Muscle layer of colon (tissue), 2 donors: ENCODE data around the gene DET1.

ENCODE experiments used
- H3K27ac ChIP-seq: one replicate; pipeline ENCODE4 v1.7.0; 2013; ENCODE audit warnings: low read depth, mild to moderate bottlenecking, low read length, moderate library complexity
- H3K27me3 ChIP-seq, 2 donors: one replicate each; pipeline ENCODE4 v1.7.0; 2013; ENCODE audit warnings: low read length in 2 of 2, mild to moderate bottlenecking in 2 of 2; ENCODE audit not compliant: insufficient read depth in 2 of 2, control insufficient read depth in 1 of 2
- H3K36me3 ChIP-seq: one replicate; pipeline ENCODE4 v1.7.0; 2013; ENCODE audit warnings: mild to moderate bottlenecking, low read length; ENCODE audit not compliant: insufficient read depth
- H3K4me1 ChIP-seq: one replicate; pipeline ENCODE4 v1.7.0; 2013; ENCODE audit warnings: mild to moderate bottlenecking, low read length; ENCODE audit not compliant: insufficient read depth
- H3K4me3 ChIP-seq, 2 donors: one replicate each; pipeline ENCODE4 v1.7.0; 2013; ENCODE audit warnings: low read length in 2 of 2, low read depth in 1 of 2, mild to moderate bottlenecking in 1 of 2, moderate library complexity in 1 of 2
- H3K9ac ChIP-seq: one replicate; pipeline ENCODE4 v1.7.0; 2013; ENCODE audit warnings: low read length
- H3K9me3 ChIP-seq: one replicate; pipeline ENCODE4 v1.7.0; 2013; ENCODE audit warnings: mild to moderate bottlenecking, low read length
- donor health status: abdominal sarcoma.
- donor health status: Adenocarcinoma of cecum.

DET1 gene

GRCh38 chr15:88546248-88547129 lies at the start of gene DET1:
Gene DET1 (minus strand): TSS chr15:88546681. CDS start chr15:88531705, 14,976 bp downstream.
- no peaks in the 10 kb centered on the region for H3K36me3 ChIP-seq
- H3K27ac ChIP-seq: peak within 1 kb of the TSS; percentile 77
- H3K4me3 ChIP-seq: peak within 1 kb of the TSS; percentile 80 to 85
- peaks cover 28% of the 10 kb centered on the region for H3K4me1 ChIP-seq
- peak within 1 kb of the TSS; percentile 27 for H3K9ac ChIP-seq
- H3K9me3 ChIP-seq: no peaks in the 10 kb centered on the region
- no peaks in the 10 kb centered on the region for H3K27me3 ChIP-seq

GRCh38 chr15:88591384-88591783 lies 44.9 kb upstream of the DET1 start:
- Histone ChIP-seq H3K9me3 (no peaks in the 10 kb centered on the region), H3K9ac (no peak overlapping the region), H3K27ac (no peak overlapping the region), H3K4me1 (no peaks in the 10 kb centered on the region), H3K27me3 (no peaks in the 10 kb centered on the region), H3K4me3 (no peak overlapping the region), H3K36me3 (no peaks in the 10 kb centered on the region)

- Histone ChIP-seq H3K4me3 (no peak overlapping the region), H3K27ac (no peak overlapping the region), H3K36me3 (no peaks in the 10 kb centered on the region), H3K9me3 (no peaks in the 10 kb centered on the region), H3K4me1 (no peaks in the 10 kb centered on the region), H3K27me3 (no peaks in the 10 kb centered on the region), H3K9ac (no peak overlapping the region)
These were observed 44.3 kb upstream of the DET1 start for GRCh38 chr15:88590759-88591158.

- Histone ChIP-seq H3K9ac (no peak overlapping the region), H3K36me3 (no peaks in the 10 kb centered on the region), H3K27ac (no peak overlapping the region), H3K4me1 (no peaks in the 10 kb centered on the region), H3K27me3 (no peaks in the 10 kb centered on the region), H3K4me3 (no peak overlapping the region), H3K9me3 (no peaks in the 10 kb centered on the region)
These were observed 40.1 kb upstream of the DET1 start for GRCh38 chr15:88586401-88587162.

GRCh38 chr15:88580532-88580931 lies 34.1 kb upstream of the DET1 start:
- Histone ChIP-seq H3K4me1 (no peaks in the 10 kb centered on the region), H3K36me3 (no peaks in the 10 kb centered on the region), H3K9ac (no peak overlapping the region), H3K4me3 (no peak overlapping the region), H3K9me3 (no peaks in the 10 kb centered on the region), H3K27ac (no peak overlapping the region), H3K27me3 (no peaks in the 10 kb centered on the region)

- Histone ChIP-seq H3K9ac (no peak overlapping the region), H3K4me1 (no peaks in the 10 kb centered on the region), H3K4me3 (no peak overlapping the region), H3K27me3 (no peaks in the 10 kb centered on the region), H3K9me3 (no peaks in the 10 kb centered on the region), H3K36me3 (no peaks in the 10 kb centered on the region), H3K27ac (no peak overlapping the region)
These were observed 32.8 kb upstream of the DET1 start for GRCh38 chr15:88579322-88579721.

GRCh38 chr15:88574655-88575054 lies 28.2 kb upstream of the DET1 start:
- Histone ChIP-seq H3K36me3 (no peaks in the 10 kb centered on the region), H3K27me3 (no peaks in the 10 kb centered on the region), H3K9me3 (no peaks in the 10 kb centered on the region), H3K27ac (no peak overlapping the region), H3K4me1 (no peaks in the 10 kb centered on the region), H3K4me3 (no peak overlapping the region), H3K9ac (no peak overlapping the region)

- Histone ChIP-seq H3K36me3 (no peaks in the 10 kb centered on the region), H3K27me3 (no peaks in the 10 kb centered on the region), H3K4me3 (no peak overlapping the region), H3K9me3 (no peaks in the 10 kb centered on the region), H3K27ac (no peak overlapping the region), H3K4me1 (no peaks in the 10 kb centered on the region), H3K9ac (no peak overlapping the region)
These were observed 27.6 kb upstream of the DET1 start for GRCh38 chr15:88574077-88574476.

GRCh38 chr15:88571852-88572259 lies 25.4 kb upstream of the DET1 start:
- Histone ChIP-seq H3K4me1 (no peaks in the 10 kb centered on the region), H3K9me3 (no peaks in the 10 kb centered on the region), H3K36me3 (no peaks in the 10 kb centered on the region), H3K27me3 (no peaks in the 10 kb centered on the region), H3K9ac (no peak overlapping the region), H3K4me3 (no peak overlapping the region), H3K27ac (no peak overlapping the region)

GRCh38 chr15:88571153-88571851 lies 24.8 kb upstream of the DET1 start:
- Histone ChIP-seq H3K36me3 (no peaks in the 10 kb centered on the region), H3K9ac (no peak overlapping the region), H3K4me1 (no peaks in the 10 kb centered on the region), H3K9me3 (no peaks in the 10 kb centered on the region), H3K27ac (no peak overlapping the region), H3K4me3 (no peak overlapping the region), H3K27me3 (no peaks in the 10 kb centered on the region)

- H3K9me3 ChIP-seq: no peaks in the 10 kb centered on the region
These were observed 22.1 kb upstream of the DET1 start for GRCh38 chr15:88568589-88568988.

More at GRCh38 chr15:88568589-88568988, 22.1 kb upstream of the DET1 start:
- no peaks in the 10 kb centered on the region for H3K27me3 ChIP-seq
- no peaks in the 10 kb centered on the region for H3K4me1 ChIP-seq
- no peak overlapping the region for H3K4me3 ChIP-seq
- no peak overlapping the region for H3K9ac ChIP-seq
- no peaks in the 10 kb centered on the region for H3K36me3 ChIP-seq
- H3K27ac ChIP-seq: no peak overlapping the region
